HTR-8/SVneo (cell line): ENCODE results near the gene CGB5.
"Not testable (repeated sequence)": the region's sequence is repeated elsewhere in the genome, so short reads cannot be mapped to it uniquely, and the experiment has no call there.

ENCODE experiments used
- DNase-seq: peaks from one replicate; pipeline ENCODE4 v3.0.0; 2011; ENCODE audit warnings: low spot score, mixed read lengths; ENCODE audit not compliant: insufficient read length
- FAIRE-seq: peaks from 2 replicates; lab custom pipeline; 2011; peaks lifted over from hg19 to GRCh38; lab: Jason Lieb, UNC

CGB5 gene

DNA sequence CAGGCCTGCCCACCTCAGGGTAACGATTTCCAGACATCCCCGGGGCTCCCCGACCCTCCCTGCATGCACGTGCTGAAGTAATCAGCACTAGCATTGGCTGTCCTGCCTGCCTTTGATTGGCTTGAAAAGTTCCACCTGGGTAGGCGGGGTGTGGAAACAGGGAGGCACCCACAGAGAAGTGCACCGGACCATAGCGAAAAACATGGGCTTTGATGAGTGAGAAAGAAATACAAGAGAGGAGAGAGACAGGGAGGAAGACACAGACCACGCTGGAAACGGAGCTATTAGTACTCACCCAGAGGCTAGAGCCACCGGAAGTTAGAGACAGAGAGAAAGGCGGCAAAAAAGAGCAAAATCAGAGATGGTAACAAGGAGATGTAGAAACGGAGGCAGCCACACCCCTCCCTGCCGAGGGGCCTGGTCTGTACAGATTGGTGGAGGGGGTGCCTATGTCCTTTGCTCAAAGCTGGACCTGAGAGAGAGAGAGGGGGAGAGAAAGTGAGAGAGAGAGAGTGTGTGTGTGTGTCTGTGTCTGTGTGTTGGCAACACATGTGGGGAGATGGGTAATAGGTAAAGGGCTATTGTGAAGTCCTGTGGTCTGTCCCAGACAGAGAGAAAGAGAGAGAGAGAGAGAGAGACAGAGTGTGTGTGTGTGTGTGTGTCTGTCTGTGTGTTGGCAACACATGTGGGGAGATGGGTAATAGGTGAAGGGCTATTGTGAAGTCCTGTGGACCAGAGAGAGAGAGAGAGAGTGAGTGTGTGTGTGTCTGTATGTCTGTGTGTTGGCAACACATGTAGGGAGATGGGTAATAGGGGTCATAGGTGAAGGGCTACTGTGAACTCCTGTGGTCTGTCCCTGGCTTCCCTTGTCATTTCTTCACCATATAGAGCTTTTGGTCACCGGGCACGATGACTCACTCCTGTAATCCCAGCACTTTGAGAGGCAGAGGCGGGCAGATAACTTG, 22.4 kb upstream of the CGB5 start:
- DNase-seq = no peak
- FAIRE-seq = no peak

DNA sequence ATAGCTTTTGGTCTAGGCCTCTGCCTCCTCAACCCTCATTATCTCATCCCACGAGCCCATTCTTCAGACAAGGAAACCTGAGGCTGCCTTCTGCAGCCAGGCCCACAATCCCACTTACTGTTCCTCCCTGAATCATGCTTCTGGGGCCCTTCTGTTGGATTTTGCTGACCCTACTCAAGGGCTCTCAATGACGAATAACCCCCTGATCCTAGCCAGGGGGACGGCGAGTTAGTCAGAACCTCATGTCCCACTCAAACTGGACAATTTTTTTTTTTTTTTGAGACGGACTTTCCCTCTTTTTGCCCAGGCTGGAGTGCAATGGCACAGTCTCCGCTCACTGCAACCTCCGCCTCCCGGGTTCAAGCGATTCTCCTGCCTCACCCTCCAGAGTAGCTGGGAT, 21.5 kb upstream of the CGB5 start:
- FAIRE-seq (no peak), DNase-seq (no peak)

DNA sequence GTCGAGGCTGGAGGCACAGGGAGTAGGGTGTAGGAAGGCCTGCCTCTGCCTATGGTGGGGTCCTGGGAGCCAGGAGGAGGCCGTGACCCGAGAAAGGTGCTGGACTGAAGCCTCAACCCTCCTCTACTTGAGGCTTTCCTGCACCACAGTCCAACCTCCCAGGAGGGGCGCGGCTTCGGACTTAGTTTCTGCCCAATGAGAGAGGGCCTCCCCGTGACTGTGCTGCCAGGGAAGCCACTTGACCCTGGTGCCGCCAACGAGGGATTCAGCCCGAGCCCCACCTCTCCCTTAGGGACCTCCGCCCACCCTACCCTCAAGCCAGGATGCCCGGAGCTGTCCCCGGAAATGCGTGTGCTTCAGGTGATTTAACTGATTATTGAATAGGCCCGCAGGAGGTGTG, 19.4 kb upstream of the CGB5 start, which contains the start of gene CGB3:
TSS of gene CGB3 (minus strand) at position 101 of the 400 bp plus-strand sequence. CDS start 362 bp downstream, outside the sequence.
- DNase-seq, FAIRE-seq: not testable (repeated sequence)

DNA sequence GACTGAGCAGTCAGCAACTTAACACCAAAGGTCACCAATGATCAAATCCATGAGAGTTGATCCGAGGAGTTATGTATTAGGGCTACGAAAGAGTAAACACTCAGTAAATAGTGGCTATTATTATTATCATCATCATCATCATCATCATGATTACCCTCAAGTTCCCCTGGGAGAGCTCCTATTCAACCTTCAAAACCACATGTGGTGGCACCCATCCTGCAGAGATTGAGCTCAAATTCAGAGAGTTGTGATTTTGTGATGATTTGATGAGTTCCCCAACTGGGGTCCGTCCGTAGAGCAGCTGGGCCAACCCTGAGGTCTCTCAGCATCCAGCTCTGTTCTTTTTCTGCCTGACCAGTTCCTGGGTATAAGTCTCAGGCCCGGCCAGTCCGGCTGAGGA, 18.6 kb upstream of the CGB5 start:
- not testable (repeated sequence) for FAIRE-seq, DNase-seq

DNA sequence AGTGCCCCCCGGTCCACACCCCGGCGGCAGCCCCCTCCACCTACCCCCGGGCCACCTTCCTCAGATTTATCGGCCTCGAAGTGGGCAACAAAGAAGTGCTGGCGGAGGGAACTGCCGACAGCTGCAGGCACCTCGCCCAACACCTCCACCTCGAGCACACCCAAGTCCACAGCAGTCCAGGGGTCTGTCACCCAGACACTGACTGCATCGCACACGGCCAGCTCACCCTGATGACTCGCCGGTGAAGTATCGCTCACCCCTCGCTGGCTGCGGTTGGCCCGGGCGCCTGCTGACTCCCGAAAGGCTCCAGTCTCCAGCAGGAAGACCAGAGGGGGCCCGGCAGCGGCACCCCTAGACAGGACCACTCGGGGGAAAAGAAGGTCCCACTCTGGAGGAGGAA, 18.0 kb upstream of the CGB5 start:
- FAIRE-seq, DNase-seq: not testable (repeated sequence)

DNA sequence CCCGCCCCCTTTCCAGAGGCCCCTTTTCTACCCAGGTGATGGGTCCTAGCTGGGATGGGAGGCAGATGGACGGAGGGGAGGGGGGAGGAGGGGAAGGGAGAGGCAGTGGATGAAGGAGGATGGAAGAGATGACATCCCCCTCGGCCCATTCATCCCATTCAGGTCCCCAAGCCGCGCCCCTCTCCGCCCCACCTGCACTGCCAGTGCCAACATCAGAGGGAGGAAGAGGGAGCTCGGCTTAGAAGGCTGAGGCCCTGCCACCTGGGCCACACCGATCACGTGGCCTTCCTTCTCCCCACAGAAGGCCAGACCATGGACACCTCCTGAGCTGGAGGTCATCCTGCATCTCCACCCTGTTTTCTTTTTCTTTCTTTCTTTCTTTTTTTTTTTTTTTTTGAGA, 15.0 kb upstream of the CGB5 start:
- FAIRE-seq, DNase-seq: not testable (repeated sequence)

DNA sequence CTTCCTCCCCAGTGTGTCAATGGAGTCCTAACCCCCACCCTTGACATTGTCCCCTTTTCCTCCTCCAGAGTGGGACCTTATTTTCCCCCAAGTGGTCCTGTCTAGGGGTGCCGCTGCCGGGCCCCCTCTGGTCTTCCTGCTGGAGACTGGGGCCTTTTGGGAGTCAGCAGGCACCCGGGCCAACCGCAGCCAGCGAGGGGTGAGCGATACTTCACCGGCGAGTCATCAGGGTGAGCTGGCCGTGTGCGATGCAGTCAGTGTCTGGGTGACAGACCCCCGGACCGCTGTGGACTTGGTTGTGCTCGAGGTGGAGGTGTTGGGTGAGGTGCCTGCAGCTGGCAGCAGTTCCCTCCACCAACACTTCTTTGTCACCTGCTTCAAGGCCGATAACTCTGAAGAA, 13.9 kb upstream of the CGB5 start:
- DNase-seq = not testable (repeated sequence)
- FAIRE-seq = peak; percentile 72

DNA sequence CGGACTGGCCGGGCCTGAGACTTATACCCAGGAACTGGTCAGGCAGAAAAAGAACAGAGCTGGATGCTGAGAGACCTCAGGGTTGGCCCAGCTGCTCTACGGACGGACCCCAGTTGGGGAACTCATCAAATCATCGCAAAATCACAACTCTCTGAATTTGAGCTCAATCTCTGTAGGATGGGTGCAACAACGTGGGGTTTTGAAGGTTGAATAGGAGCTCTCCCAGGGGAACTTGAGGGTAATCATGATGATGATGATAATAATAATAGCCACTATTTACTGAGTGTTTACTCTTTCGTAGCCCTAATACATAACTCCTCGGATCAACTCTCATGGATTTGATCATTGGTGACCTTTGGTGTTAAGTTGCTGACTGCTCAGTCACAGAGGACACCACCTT, 13.3 kb upstream of the CGB5 start:
- not testable (repeated sequence) for FAIRE-seq, DNase-seq

DNA sequence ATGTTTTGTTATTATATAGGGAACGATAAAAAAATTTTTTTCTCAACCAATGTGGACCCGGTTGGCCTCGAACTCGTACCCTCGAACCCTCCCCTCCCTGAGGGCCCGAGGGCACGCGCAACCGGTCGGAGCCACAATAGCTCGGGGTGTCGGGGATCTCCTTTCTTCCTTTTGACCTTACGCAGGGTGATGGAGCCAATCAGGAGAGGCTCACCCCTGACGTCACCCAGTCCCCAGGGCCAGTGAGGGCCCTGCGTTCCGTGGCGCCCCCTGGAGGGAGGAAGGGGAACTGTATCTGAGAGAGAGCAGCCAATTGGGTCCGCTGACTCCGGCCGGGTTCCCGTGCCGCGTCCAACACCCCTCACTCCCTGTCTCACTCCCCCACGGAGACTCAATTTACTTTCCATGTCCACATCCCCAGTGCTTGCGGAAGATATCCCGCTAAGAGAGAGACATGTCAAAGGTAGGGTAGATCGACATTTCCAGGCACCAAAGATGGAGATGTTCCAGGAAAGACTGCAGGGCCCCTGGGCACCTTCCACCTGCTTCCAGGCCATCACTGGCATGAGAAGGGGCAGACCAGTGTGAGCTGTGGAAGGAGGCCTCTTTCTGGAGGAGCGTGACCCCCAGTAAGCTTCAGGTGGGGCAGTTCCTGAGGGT, 11.9 kb upstream of the CGB5 start, which contains the start of gene CGB2:
TSS of gene CGB2 (plus strand) at position 249 of the 660 bp plus-strand sequence. CDS start at position 455, 206 bp downstream.
- DNase-seq = not testable (repeated sequence)

DNA sequence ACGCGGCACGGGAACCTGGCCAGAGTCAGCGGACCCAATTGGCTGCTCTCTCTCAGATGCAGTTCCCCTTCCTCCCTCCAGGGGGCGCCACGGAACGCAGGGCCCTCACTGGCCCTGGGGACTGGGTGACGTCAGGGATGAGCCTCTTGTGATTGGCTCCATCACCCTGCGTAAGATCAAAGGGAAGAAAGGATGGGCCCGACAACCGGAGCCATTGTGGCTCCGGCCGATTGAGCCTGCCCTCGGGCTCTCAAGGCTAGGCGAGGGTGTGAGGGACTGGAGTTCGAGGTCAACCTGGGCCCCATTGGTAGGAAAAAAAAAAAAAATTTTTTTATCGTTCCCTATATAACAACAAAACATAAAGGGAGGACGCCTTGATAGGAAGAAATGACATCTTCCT, 6.8 kb upstream of the CGB5 start, which contains the start of gene CGB1:
TSS of gene CGB1 (minus strand) at position 81 of the 400 bp plus-strand sequence. CDS start 184 bp downstream, outside the sequence.
- not testable (repeated sequence) for DNase-seq, FAIRE-seq

More for the DNA sequence above, 11.9 kb upstream of the CGB5 start, which contains the start of gene CGB2:
- not testable (repeated sequence) for FAIRE-seq

DNA sequence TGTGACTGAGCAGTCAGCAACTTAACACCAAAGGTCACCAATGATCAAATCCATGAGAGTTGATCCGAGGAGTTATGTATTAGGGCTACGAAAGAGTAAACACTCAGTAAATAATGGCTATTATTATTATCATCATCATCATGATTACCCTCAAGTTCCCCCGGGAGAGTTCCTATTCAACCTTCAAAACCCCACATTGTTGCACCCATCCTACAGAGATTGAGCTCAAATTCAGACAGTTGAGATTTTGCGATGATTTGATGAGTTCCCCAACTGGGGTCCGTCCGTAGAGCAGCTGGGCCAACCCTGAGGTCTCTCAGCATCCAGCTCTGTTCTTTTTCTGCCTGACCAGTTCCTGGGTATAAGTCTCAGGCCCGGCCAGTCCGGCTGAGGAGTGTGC, 5.5 kb upstream of the CGB5 start:
- not testable (repeated sequence) for FAIRE-seq

DNA sequence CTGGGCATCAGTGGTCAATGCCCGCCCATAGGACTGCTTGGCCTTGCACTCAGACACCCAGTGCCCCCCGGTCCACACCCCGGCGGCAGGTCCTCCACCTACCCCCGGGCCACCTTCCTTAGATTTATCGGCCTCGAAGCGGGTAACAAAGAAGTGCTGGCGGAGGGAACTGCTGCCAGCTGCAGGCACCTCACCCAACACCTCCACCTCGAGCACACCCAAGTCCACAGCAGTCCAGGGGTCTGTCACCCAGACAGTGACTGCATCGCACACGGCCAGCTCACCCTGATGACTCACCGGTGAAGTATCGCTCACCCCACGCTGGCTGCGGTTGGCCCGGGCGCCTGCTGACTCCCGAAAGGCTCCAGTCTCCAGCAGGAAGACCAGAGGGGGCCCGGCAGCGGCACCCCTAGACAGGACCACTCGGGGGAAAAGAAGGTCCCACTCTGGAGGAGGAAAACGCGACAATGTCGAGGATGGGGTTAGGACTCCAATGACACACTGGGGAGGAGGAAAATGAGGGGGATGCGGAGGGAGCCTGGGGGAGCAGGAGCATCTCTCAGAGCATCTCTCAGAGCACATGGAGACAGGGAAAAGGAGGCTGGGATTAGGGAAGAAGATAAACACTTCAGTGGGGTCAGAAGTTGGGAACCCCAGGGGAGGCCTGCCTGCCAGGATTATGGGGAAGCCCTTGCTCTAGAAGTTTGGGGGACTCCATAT, 4.9 kb upstream of the CGB5 start:
- not testable (repeated sequence) for DNase-seq
- peak; percentile 85 for FAIRE-seq

More for the DNA sequence above, 5.5 kb upstream of the CGB5 start:
- DNase-seq = not testable (repeated sequence)

DNA sequence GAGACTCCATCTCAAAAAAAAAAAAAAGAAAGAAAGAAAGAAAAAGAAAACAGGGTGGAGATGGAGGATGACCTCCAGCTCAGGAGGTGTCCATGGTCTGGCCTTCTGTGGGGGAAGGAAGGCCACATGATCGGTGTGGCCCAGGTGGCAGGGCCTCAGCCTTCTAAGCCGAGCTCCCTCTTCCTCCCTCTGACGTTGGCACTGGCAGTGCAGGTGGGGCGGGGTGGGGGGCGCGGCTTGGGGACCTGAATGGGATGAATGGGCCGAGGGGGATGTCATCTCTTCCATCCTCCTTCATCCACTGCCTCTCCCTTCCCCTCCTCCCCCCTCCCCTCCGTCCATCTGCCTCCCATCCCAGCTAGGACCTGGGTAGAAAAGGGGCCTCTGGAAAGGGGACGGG, 3.9 kb upstream of the CGB5 start:
- FAIRE-seq = peak; percentile 9
- DNase-seq = not testable (repeated sequence)

DNA sequence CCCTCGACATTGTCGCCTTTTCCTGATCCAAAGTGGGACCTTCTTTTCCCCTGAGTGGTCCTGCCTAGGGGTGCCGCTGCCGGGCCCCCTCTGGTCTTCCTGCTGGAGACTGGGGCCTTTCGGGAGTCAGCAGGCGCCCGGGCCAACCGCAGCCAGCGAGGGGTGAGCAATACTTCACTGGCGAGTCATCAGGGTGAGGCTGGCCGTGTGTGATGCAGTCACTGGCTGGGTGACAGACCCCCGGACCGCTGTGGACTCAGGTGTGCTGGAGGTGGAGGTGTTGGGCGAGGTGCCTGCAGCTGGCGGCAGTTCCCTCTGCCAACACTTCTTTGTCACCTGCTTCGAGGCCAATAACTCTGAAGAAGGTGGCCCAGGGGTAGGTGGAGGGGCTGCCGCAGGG, 1.5 kb upstream of the CGB5 start:
- FAIRE-seq (no peak), DNase-seq (no peak)

DNA sequence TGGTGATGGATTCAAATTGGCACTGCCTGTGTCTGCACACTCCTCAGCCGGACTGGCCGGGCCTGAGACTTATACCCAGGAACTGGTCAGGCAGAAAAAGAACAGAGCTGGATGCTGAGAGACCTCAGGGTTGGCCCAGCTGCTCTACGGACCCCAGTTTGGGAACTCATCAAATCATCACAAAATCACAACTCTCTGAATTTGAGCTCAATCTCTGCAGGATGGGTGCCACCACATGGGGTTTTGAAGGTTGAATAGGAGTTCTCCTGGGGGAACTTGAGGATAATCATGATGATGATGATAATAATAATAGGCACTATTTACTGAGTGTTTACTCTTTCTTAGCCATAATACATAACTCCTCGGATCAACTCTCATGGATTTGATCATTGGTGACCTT, 982 bp upstream of the CGB5 start:
- FAIRE-seq, DNase-seq: not testable (repeated sequence)

DNA sequence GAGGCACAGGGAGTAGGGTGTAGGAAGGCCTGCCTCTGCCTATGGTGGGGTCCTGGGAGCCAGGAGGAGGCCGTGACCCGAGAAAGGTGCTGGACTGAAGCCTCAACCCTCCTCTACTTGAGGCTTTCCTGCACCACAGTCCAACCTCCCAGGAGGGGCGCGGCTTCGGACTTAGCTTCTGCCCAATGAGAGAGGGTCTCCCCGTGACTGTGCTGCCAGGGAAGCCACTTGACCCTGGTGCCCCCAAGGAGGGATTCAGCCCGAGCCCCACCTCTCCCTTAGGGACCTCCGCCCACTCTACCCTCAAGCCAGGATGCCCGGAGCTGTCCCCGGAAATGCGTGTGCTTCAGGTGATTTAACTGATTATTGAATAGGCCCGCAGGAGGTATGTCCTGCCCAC, 5.4 kb downstream of the CGB5 start, which contains the start of gene CGB8:
TSS of gene CGB8 (minus strand) at position 101 of the 400 bp plus-strand sequence. CDS start 372 bp downstream, outside the sequence.
- FAIRE-seq, DNase-seq: not testable (repeated sequence)

DNA sequence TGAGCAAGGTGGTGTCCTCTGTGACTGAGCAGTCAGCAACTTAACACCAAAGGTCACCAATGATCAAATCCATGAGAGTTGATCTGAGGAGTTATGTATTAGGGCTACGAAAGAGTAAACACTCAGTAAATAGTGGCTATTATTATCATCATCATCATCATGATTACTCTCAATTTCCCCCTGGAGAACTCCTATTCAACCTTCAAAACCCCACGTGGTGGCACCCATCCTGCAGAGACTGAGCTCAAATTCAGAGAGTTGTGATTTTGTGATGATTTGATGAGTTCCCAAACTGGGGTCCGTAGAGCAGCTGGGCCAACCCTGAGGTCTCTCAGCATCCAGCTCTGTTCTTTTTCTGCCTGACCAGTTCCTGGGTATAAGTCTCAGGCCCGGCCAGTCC, 6.2 kb downstream of the CGB5 start:
- DNase-seq, FAIRE-seq: not testable (repeated sequence)

DNA sequence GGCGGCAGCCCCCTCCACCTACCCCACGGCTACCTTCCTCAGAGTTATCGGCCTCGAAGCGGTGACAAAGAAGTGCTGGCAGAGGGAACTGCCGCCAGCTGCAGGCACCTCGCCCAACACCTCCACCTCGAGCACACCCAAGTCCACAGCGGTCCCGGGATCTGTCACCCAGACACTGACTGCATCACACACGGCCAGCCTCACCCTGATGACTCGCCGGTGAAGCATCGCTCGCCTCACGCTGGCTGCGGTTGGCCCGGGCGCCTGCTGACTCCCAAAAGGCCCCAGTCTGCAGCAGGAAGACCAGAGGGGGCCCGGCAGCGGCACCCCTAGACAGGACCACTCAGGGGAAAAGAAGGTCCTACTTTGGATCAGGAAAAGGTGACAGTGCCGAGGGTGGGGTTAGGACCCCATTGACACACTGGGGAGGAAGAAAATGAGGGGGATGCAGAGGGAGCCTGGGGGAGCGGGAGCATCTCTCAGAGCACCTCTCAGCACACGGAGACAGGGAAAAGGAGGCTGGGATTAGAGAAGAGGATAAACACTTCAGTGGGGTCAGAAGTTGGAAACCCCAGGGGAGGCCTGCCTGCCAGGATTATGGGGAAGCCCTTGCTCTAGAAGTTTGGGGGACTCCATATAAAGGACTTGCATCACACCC, 6.9 kb downstream of the CGB5 start:
- peak; percentile 48 for FAIRE-seq
- not testable (repeated sequence) for DNase-seq
